Stomach (tissue), 9 donors: ENCODE measurements around the gene HLTF. TPM values are rescaled to one million over a fixed set of nuclear protein-coding genes. Genes with fewer than 3 reads are reported as not detected.
A peak's percentile ranks its signal among the peaks of the same experiment; 100 is the strongest.

Experiments
- DNase-seq, 2 donors: peaks; one replicate each; pipeline versions ENCODE4 v3.0.0 to v3.0.0-alpha.2; 2013 to 2019
- H3K27ac ChIP-seq, 5 donors: fragments of 200-600 bp in 4 of 5; sonication (generic) in 4 of 5; one replicate each; pipeline ENCODE4 v1.5.1; 2013 to 2019; ENCODE audit warnings: mild to moderate bottlenecking in 1 of 5, moderate library complexity in 1 of 5
- H3K27me3 ChIP-seq, 3 donors: fragments of 200-600 bp; sonication (generic); one replicate each; pipeline ENCODE4 v1.5.1; 2017 to 2019; ENCODE audit warnings: mixed run types in 1 of 3
- H3K36me3 ChIP-seq, 4 donors: fragments of 200-600 bp; sonication (generic); 1 replicate in 3 of 4; 2 replicates in 1 of 4; pipeline ENCODE4 v1.5.1; 2016 to 2019
- H3K4me1 ChIP-seq, 4 donors: fragments of 200-600 bp; sonication (generic); one replicate each; pipeline ENCODE4 v1.5.1; 2016 to 2019
- H3K4me3 ChIP-seq, 4 donors: fragments of 200-600 bp; sonication (generic) in 3 of 4; one replicate each; pipeline ENCODE4 v1.5.1; 2016 to 2019; ENCODE audit warnings: mild to moderate bottlenecking in 1 of 4
- H3K9me3 ChIP-seq, 4 donors: fragments of 200-600 bp; sonication (generic); one replicate each; pipeline ENCODE4 v1.5.1; 2016 to 2019
- EP300 ChIP-seq: sonication (generic); formaldehyde crosslinking; IDR thresholded peaks from one replicate; pipeline ENCODE4 v1.6.1; 2017; ENCODE audit warnings: antibody characterized with exemption
- POLR2A ChIP-seq, 4 donors: fragments of 450-650 bp; IDR thresholded peaks; one replicate each; pipeline ENCODE4 v1.6.1; 2016; ENCODE audit warnings: antibody characterized with exemption in 4 of 4, control low read depth in 2 of 4, mild to moderate bottlenecking in 1 of 4, moderate library complexity in 1 of 4
- POLR2AphosphoS5 ChIP-seq, 3 donors: sonication (generic); formaldehyde crosslinking; IDR thresholded peaks; one replicate each; pipeline ENCODE4 v1.6.1; 2016; ENCODE audit warnings: antibody characterized with exemption in 3 of 3
- WGBS, 5 donors: extraction: QIAGEN DNeasy Blood & Tissue Kit in 3 of 5; methylation state at CpG; one replicate each; pipeline versions ENCODE4 v1.1.5 to v1.1.7; 2013 to 2018; 5-methylcytosine and 5-hydroxymethylcytosine counted together
- intact Hi-C: fragments of 100-400 bp; cut with DNase I; formaldehyde crosslinking; loops from one replicate; pipeline ENCODE4 v1.15.1; 2023; ENCODE audit warnings: low total_unique reads
- polyA plus RNA-seq, 3 donors: library from polyadenylated mRNA; stranded (reverse); fragments of 200-250 nt; gene quantifications; one replicate each; pipeline ENCODE4 v1.2.3, GENCODE V29; 2013
- total RNA-seq, 5 donors: library from RNA; depleted of rRNA; stranded (reverse); fragments of >200 nt; gene quantifications; one replicate each; pipeline versions ENCODE4 v1.1.0 to v1.2.3, GENCODE V29; 2014 to 2016
- TF ChIP-seq, protein P1 (sequence below), 7 experiments: fragments of 450-650 bp in 4 of 7; fragments of 200-600 bp in 3 of 7; sonication (generic) in 3 of 7; IDR thresholded peaks; one replicate each; pipeline ENCODE4 v1.5.1; 2016 to 2019; ENCODE audit warnings: antibody characterized with exemption in 7 of 7, control low read depth in 2 of 7, mild to moderate bottlenecking in 1 of 7
- donor health status: healthy with polysubstance abuse.
- donor health status: Bipolar disorder and iron deficiency.
- donor health status: healthy.

Gene HLTF
- total and polyA plus RNA-seq, 8 donors: 3.4 to 61.6 (median 11.7) TPM

GRCh38 chr3:149077628-149078027 is 8.7 kb downstream of the HLTF start:
- intact Hi-C loops: no loop called here
- Histone ChIP-seq H3K9me3 (no peaks in the 10 kb centered on the region), H3K4me3 (no peak overlapping the region), H3K4me1 (no peaks in the 10 kb centered on the region), H3K27ac (peak overlapping the region in 1 of 5 donors; percentile 19), H3K36me3 (peaks cover 3 to 37% (median 24%) of the 10 kb centered on the region in 4 donors), H3K27me3 (no peaks in the 10 kb centered on the region)
- peak in 1 of 2 donors; percentile 13 for DNase-seq
- 66 to 90% (median 86%) methylated on average over 5 of the region's 5 CpGs for WGBS, 5 donors
- no peak for TF ChIP-seq EP300

DNA sequence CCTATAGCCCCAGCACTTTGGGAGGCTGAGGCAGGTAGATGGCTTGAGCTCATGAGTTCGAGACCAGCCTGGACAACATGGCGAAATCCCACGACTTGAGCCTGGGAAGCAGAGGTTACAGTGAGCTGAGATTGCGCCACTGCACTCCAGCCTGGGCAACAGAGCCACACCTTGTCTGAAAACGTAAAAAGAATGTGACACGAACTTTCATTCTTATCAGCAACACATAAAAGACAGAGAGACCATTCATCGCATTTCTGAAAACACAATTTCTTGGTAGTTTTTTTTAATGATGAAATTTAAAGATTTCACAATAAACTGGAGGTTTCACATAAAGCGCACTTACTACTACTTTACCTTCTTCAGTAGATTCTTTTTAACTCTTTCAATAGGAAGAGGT is 18.4 kb downstream of the HLTF start:
- intact Hi-C loops: no loop called here
- no peaks in the 10 kb centered on the region for H3K4me1 ChIP-seq
- no peak for DNase-seq
- no peaks in the 10 kb centered on the region for H3K27me3 ChIP-seq
- no peaks in the 10 kb centered on the region for H3K9me3 ChIP-seq
- no peak overlapping the region for H3K4me3 ChIP-seq
- WGBS, 5 donors: 85 to 95% (median 90%) methylated on average over 8 of the region's 8 CpGs
- peaks cover 0 to 87% (median 66%) of the 10 kb centered on the region in 4 donors for H3K36me3 ChIP-seq
- H3K27ac ChIP-seq: no peak overlapping the region
- TF ChIP-seq POLR2AphosphoS5 (IDR thresholded peaks at IDR 0.05): no peak
- TF ChIP-seq, protein P1, sequence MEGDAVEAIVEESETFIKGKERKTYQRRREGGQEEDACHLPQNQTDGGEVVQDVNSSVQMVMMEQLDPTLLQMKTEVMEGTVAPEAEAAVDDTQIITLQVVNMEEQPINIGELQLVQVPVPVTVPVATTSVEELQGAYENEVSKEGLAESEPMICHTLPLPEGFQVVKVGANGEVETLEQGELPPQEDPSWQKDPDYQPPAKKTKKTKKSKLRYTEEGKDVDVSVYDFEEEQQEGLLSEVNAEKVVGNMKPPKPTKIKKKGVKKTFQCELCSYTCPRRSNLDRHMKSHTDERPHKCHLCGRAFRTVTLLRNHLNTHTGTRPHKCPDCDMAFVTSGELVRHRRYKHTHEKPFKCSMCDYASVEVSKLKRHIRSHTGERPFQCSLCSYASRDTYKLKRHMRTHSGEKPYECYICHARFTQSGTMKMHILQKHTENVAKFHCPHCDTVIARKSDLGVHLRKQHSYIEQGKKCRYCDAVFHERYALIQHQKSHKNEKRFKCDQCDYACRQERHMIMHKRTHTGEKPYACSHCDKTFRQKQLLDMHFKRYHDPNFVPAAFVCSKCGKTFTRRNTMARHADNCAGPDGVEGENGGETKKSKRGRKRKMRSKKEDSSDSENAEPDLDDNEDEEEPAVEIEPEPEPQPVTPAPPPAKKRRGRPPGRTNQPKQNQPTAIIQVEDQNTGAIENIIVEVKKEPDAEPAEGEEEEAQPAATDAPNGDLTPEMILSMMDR (IDR thresholded peaks at IDR 0.05): no peak
- TF ChIP-seq POLR2A (IDR thresholded peaks at IDR 0.05): no peak
- TF ChIP-seq EP300: no peak

DNA sequence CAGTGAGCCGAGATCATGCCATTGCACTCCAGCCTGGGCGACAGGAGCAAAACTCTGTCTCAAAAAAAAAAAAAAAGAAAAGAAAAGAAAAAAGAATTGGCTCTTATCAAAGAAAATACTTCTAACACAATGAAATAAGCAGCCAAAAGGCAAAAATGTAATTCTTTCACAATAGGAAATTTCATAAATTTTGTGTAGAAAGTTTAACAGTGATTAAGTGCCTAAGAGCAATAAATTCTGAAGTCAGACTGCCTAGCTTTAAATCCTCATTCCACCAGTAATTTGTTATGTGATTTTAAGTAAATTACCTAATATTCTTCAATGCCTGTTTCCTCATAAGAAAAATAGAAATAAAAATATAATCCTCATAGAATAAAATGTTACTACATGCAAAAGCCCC is 24.6 kb downstream of the HLTF start:
- no peak overlapping the region for H3K4me3 ChIP-seq
- H3K4me1 ChIP-seq: no peaks in the 10 kb centered on the region
- WGBS, 5 donors: 92 to 100% (median 100%) methylated on average over 2 of the region's 2 CpGs
- intact Hi-C loops: no loop called here
- H3K27me3 ChIP-seq: no peaks in the 10 kb centered on the region
- H3K36me3 ChIP-seq: peaks cover 3 to 73% (median 58%) of the 10 kb centered on the region in 4 donors
- TF ChIP-seq EP300 (no peak), POLR2A (IDR thresholded peaks at IDR 0.05) (no peak), POLR2AphosphoS5 (IDR thresholded peaks at IDR 0.05) (no peak)
- TF ChIP-seq, protein P1 (IDR thresholded peaks at IDR 0.05): no peak
- no peaks in the 10 kb centered on the region for H3K9me3 ChIP-seq
- H3K27ac ChIP-seq: no peak overlapping the region
- DNase-seq: no peak

DNA sequence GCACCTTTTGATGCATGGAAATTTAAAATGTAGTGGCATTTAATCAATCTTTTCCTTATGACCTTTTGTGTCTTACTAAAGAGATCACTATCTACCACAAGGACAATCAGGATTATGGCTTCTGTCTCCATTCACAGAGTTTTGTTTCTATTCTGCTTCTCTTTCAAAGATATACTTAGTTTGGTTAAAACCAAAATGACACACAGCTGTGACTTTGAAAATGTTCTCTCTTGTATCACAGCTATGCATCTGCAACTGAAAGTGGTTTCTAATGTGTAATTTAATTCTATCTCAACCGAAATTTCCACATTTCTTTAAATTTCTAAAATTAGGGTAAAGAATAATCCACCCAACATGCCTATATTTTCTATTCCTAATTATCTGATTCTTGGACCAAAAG is 27.7 kb downstream of the HLTF start:
- Histone ChIP-seq H3K4me3 (no peak overlapping the region), H3K27me3 (no peaks in the 10 kb centered on the region), H3K4me1 (no peaks in the 10 kb centered on the region), H3K9me3 (no peaks in the 10 kb centered on the region), H3K27ac (no peak overlapping the region), H3K36me3 (peaks cover 3 to 83% (median 70%) of the 10 kb centered on the region in 4 donors)
- no peak for DNase-seq
- intact Hi-C loops: no loop called here
- TF ChIP-seq, protein P1 (IDR thresholded peaks at IDR 0.05): no peak
- no peak for TF ChIP-seq POLR2AphosphoS5 (IDR thresholded peaks at IDR 0.05)
- TF ChIP-seq POLR2A (IDR thresholded peaks at IDR 0.05): no peak
- TF ChIP-seq EP300: no peak
- WGBS, 5 donors: 83 to 89% (median 86%) methylated on average over 1 of the region's 1 CpG

- intact Hi-C loops: no loop called here
- no peaks in the 10 kb centered on the region for H3K4me1 ChIP-seq
- TF ChIP-seq POLR2A (IDR thresholded peaks at IDR 0.05) (no peak), POLR2AphosphoS5 (IDR thresholded peaks at IDR 0.05) (no peak), EP300 (no peak)
- TF ChIP-seq, protein P1 (IDR thresholded peaks at IDR 0.05): no peak
- H3K9me3 ChIP-seq: no peaks in the 10 kb centered on the region
- no peaks in the 10 kb centered on the region for H3K27me3 ChIP-seq
- H3K36me3 ChIP-seq: peaks cover 6 to 83% (median 73%) of the 10 kb centered on the region in 4 donors
- H3K4me3 ChIP-seq: no peak overlapping the region
- 91 to 100% (median 100%) methylated on average over 1 of the region's 1 CpG for WGBS, 5 donors
- no peak overlapping the region for H3K27ac ChIP-seq
- no peak for DNase-seq
Measured at GRCh38 chr3:149058198-149058597, 28.1 kb downstream of the HLTF start.
